GM12875 (cell line): ENCODE measurements around the gene DDX50.

ENCODE experiments used
- H3K4me3 ChIP-seq: one replicate; pipeline ENCODE4 v1.5.1; 2011; ENCODE audit warnings: low read depth, low read length, control low read depth
- TF ChIP-seq, protein P1 (sequence below): IDR thresholded peaks from 2 replicates; pipeline ENCODE4 v1.5.1; 2011; ENCODE audit warnings: low read depth, mild to moderate bottlenecking, control low read depth, inconsistent platforms, low read length, moderate library complexity, borderline replicate concordance; ENCODE audit not compliant: insufficient read depth

The DDX50 gene

DNA sequence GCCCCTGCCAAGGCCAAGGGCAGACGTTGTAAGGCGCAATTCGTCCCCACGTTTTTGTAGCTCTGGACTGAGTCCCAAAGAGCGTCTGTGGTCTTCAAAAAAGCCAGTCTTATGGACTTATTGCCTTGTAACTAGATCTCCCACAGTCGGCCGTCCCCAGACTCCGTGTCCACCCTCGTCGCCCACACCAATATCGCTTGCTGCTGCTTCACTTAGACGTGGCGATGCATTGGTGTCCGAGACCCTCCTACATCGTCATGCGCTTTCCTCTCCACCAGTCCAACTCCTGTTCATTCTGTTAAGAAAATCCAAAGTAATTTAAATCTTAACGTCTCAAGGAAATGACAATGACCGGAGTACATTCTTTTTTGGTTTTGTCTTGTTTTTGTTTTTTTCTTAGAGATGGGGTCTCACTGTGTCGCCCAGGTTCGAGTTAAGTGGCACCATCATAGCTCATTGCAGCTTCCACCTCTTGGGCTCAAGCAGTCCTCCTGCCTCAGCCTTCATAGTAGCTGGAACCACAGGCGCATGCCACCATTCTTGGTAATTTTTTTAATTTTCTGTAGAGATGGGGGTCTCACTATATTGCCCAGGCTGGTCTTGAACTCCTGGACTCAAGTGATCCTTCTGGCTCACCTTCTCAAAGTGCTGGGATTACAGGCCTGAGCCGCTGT, 88.3 kb downstream of the DDX50 start:
- TF ChIP-seq, protein P1, sequence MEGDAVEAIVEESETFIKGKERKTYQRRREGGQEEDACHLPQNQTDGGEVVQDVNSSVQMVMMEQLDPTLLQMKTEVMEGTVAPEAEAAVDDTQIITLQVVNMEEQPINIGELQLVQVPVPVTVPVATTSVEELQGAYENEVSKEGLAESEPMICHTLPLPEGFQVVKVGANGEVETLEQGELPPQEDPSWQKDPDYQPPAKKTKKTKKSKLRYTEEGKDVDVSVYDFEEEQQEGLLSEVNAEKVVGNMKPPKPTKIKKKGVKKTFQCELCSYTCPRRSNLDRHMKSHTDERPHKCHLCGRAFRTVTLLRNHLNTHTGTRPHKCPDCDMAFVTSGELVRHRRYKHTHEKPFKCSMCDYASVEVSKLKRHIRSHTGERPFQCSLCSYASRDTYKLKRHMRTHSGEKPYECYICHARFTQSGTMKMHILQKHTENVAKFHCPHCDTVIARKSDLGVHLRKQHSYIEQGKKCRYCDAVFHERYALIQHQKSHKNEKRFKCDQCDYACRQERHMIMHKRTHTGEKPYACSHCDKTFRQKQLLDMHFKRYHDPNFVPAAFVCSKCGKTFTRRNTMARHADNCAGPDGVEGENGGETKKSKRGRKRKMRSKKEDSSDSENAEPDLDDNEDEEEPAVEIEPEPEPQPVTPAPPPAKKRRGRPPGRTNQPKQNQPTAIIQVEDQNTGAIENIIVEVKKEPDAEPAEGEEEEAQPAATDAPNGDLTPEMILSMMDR, result no peak
- peak overlapping the region; percentile 86 for H3K4me3 ChIP-seq

DNA sequence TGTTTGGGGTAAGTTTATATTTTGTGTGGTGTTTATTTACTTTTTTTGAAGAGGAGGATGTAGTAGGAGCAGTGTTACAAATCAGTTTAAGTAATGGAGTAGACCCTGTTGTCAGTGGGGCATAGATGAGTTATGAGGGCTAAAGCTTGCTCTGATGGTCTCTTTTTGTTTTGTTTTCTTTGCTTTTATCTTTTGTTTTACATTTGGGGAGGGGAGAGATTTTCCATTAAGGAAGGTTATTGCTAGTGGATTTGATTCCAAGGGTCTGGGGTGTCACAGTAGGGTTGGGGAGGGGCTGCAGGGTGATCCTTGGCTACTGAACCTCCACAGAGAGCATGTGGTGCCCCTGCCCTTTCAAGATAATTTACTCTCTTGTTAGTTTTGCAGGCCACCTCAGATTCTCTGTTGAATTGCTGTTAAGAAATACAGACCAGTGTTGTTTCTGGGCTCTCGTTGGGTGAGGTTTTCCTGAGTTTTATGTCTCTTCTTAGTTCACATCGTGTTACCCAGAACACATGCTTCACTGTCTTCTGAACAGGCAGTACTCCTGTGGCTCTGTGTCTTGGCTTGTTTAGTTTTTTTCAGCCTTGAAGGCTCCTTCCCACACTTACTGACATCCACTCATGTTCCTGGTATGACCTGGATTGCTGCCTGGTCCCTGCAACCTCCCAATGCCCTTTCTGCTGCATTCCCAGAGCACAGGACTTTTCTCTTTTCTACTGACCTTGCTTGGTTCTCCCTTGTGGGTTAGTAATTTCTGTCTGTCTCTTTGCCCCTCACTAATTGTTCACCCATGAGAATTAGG, 91.7 kb downstream of the DDX50 start:
- TF ChIP-seq, protein P1, result no peak
- no peak overlapping the region for H3K4me3 ChIP-seq
